SK-N-MC (cell line): Measurements from ENCODE around the gene CELF1.

Experiments used
- EZH2 ChIP-seq: fragments of 200-600 bp; sonication (generic); IDR thresholded peaks from one replicate; pipeline ENCODE4 v1.6.1; 2017; ENCODE audit warnings: antibody characterized with exemption
- POLR2AphosphoS5 ChIP-seq: IDR thresholded peaks from 2 replicates; pipeline ENCODE4 v1.6.1; 2012; ENCODE audit warnings: mild to moderate bottlenecking, low read depth, low read length, borderline replicate concordance

DNA sequence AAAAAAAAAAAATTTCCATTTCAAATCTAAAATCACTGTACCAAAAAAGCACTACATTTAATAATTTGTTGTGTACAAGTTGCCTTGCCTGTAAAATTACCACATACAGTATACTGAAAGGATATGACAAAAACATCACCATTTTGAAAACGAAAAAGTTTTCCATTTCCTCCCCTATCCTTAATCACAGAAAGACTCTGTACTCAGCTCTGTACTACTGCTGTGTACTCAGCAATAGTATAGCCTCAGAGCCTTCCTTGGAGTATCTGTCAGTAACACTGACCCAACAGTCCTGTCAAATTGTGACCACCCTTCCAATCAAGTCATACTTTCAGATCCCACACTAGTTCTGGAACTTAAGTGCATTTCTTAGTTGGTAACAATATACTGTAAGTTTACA lies 48.0 kb downstream of the CELF1 start:
- no peak for TF ChIP-seq POLR2AphosphoS5
- TF ChIP-seq EZH2: no peak
